Measurements from ENCODE around the gene ERC1. TPM values are rescaled to one million over a fixed set of nuclear protein-coding genes. Genes with fewer than 3 reads are reported as not detected.

Gene ERC1
- total and polyA plus RNA-seq, 2 experiments from 2014 or later = 18.4 to 29.7 TPM

DNA sequence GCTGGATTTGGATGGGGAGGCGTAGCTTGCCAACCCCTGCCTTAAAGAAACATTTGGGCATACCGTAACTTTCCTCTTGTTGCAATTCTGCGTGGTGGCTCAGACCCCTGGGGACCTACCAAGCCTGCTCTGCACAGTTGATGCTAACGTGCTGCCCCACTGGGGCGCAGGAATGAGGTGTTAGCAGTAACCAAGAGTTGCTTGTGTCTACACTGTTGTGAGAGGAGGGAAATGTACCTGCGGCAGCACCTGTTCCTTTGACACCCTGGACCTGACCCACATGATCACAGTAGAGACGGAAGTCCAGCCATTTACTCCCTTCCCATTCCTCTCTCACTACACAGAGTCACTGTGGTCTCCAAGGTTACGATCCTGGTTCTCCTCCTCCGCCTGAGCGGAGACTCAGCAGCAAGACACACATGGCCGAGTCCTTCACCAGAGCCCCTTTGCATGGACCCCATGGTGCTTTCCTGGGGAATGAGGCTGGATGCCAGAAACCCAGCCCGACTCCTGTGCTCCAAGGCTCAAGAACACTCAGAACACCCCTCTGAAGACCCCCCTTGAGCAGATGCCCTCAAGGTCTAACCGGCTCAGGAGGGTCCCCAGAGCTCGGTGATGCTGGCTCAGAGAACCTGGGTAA, 518.5 kb downstream of the ERC1 start:
- Histone ChIP-seq H3K4me3 (no peak overlapping the region), H3K9me2 (replicated peaks; ENCODE audit: insufficient read depth) (no peaks in the 10 kb centered on the region)
- WGBS (ENCODE audit: low lambda C conversion rate, missing lambda C conversion rate) = 88% methylated on average over 14 of the region's 14 CpGs

DNA sequence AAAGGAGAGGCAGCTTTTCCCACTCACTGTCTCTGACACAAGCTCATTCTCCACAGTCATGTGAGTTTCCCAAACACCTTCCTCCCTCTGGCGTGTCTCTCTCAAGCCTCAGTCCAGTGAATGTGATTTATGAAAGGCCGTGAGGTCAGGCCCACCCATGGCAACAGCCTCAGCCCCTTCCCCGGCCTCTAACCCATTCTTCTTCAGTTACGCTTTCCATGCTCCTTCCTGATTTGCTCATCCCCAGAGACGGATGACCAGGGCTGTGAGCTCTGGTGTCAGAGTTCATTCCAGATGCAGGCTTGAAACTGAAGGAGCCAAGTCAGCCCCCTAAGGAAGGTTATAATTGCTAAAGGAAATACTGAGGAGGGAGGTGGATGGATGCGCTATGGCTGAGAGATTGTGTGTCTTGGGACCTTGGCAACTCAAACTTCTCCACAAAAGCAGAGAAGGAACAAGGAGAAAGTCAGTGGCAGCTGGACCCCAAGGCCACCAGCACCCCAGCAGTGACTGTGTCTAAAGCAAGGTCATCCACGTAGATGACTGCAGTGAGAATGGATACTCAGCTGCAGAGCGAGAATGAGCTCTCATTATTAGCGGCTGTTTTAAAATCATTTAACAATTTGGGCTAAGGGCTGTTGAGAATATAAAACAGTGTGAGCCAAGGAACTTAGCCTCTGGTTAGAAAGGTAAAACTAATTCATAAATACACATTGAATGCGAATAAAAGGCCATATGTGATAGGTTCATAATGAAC, 519.2 kb downstream of the ERC1 start:
- no peak for DNase-seq (ENCODE audit: low spot score)
- no peak for TF ChIP-seq EZH2 (IDR thresholded peaks at IDR 0.05; ENCODE audit: borderline replicate concordance)
- TF ChIP-seq, protein P1, sequence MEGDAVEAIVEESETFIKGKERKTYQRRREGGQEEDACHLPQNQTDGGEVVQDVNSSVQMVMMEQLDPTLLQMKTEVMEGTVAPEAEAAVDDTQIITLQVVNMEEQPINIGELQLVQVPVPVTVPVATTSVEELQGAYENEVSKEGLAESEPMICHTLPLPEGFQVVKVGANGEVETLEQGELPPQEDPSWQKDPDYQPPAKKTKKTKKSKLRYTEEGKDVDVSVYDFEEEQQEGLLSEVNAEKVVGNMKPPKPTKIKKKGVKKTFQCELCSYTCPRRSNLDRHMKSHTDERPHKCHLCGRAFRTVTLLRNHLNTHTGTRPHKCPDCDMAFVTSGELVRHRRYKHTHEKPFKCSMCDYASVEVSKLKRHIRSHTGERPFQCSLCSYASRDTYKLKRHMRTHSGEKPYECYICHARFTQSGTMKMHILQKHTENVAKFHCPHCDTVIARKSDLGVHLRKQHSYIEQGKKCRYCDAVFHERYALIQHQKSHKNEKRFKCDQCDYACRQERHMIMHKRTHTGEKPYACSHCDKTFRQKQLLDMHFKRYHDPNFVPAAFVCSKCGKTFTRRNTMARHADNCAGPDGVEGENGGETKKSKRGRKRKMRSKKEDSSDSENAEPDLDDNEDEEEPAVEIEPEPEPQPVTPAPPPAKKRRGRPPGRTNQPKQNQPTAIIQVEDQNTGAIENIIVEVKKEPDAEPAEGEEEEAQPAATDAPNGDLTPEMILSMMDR (IDR thresholded peaks at IDR 0.05; ENCODE audit: poor library complexity) = no peak
- TF ChIP-seq EZH2phosphoT487 (IDR thresholded peaks at IDR 0.05; ENCODE audit: low read depth, severe bottlenecking, unreplicated experiment) = no peak
- H3K4me3 ChIP-seq = no peak overlapping the region
- no peak overlapping the region for H3K27ac ChIP-seq
- H3K36me3 ChIP-seq (replicated peaks; ENCODE audit: insufficient read depth, low read depth) = no peaks in the 10 kb centered on the region
- H3K27me3 ChIP-seq = no peaks in the 10 kb centered on the region
- no peaks in the 10 kb centered on the region for H3K9me3 ChIP-seq (ENCODE audit: low read depth)
- no peaks in the 10 kb centered on the region for H3K4me1 ChIP-seq (ENCODE audit: insufficient read depth)
- no peak overlapping the region for H2AFZ ChIP-seq
- no peaks in the 10 kb centered on the region for H3K9me2 ChIP-seq (replicated peaks; ENCODE audit: insufficient read depth)
- WGBS (ENCODE audit: low lambda C conversion rate, missing lambda C conversion rate) = 74% methylated on average over 10 of the region's 10 CpGs
- no peak overlapping the region for H3K4me2 ChIP-seq
- H4K20me1 ChIP-seq (ENCODE audit: insufficient read depth, poor library complexity, severe bottlenecking) = no peaks in the 10 kb centered on the region
- H3K79me2 ChIP-seq = no peaks in the 10 kb centered on the region

More for the DNA sequence above, 518.5 kb downstream of the ERC1 start:
- no peaks in the 10 kb centered on the region for H3K9me3 ChIP-seq (ENCODE audit: low read depth)
- H4K20me1 ChIP-seq (ENCODE audit: insufficient read depth, poor library complexity, severe bottlenecking) = no peaks in the 10 kb centered on the region
- no peaks in the 10 kb centered on the region for H3K36me3 ChIP-seq (replicated peaks; ENCODE audit: insufficient read depth, low read depth)
- TF ChIP-seq, protein P1 (IDR thresholded peaks at IDR 0.05; ENCODE audit: poor library complexity) = no peak
- TF ChIP-seq EZH2phosphoT487 (IDR thresholded peaks at IDR 0.05; ENCODE audit: low read depth, severe bottlenecking, unreplicated experiment) = no peak
- no peak for TF ChIP-seq EZH2 (IDR thresholded peaks at IDR 0.05; ENCODE audit: borderline replicate concordance)
- H3K79me2 ChIP-seq = no peaks in the 10 kb centered on the region
- DNase-seq (ENCODE audit: low spot score) = no peak
- H3K27ac ChIP-seq = no peak overlapping the region
- H3K27me3 ChIP-seq = no peaks in the 10 kb centered on the region
- no peak overlapping the region for H3K4me2 ChIP-seq
- H3K4me1 ChIP-seq (ENCODE audit: insufficient read depth) = no peaks in the 10 kb centered on the region
- H2AFZ ChIP-seq = no peak overlapping the region

DNA sequence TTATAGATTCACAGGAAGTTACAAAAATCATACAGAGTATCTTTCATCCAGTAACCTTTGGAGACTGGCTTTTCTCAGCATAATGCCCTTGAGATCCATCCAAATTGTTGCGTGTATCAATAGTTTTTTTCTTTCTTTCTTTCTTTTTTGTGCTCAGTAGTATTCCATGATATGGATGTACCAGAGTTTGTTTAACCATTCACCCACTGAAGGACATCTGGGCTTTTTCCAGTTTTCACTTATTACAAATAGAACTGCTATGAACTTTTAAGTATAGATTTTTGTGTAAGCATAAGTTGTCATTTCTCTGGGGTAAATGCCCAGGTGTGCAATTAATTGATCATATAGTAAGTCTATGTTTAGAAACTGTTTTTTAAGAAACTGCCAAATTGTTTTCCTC, 524.0 kb downstream of the ERC1 start:
- DNase-seq (ENCODE audit: low spot score) = no peak
- TF ChIP-seq EZH2phosphoT487 (IDR thresholded peaks at IDR 0.05; ENCODE audit: low read depth, severe bottlenecking, unreplicated experiment) (no peak), EZH2 (IDR thresholded peaks at IDR 0.05; ENCODE audit: borderline replicate concordance) (no peak)
- TF ChIP-seq, protein P1 (IDR thresholded peaks at IDR 0.05; ENCODE audit: poor library complexity) = no peak
- no peak overlapping the region for H2AFZ ChIP-seq
- no peaks in the 10 kb centered on the region for H3K79me2 ChIP-seq
- no peaks in the 10 kb centered on the region for H3K9me2 ChIP-seq (replicated peaks; ENCODE audit: insufficient read depth)
- no peaks in the 10 kb centered on the region for H3K27me3 ChIP-seq
- H3K36me3 ChIP-seq (replicated peaks; ENCODE audit: insufficient read depth, low read depth) = no peaks in the 10 kb centered on the region
- no peak overlapping the region for H3K4me3 ChIP-seq
- H3K4me2 ChIP-seq = no peak overlapping the region
- peaks cover 11% of the 10 kb centered on the region for H3K4me1 ChIP-seq (ENCODE audit: insufficient read depth)
- no peaks in the 10 kb centered on the region for H4K20me1 ChIP-seq (ENCODE audit: insufficient read depth, poor library complexity, severe bottlenecking)
- no peak overlapping the region for H3K27ac ChIP-seq
- H3K9me3 ChIP-seq (ENCODE audit: low read depth) = no peaks in the 10 kb centered on the region
- 96% methylated on average over 1 of the region's 1 CpG for WGBS (ENCODE audit: low lambda C conversion rate, missing lambda C conversion rate)

Measured in hepatocyte (in vitro differentiated cells).